Skeletal muscle tissue (tissue), 4 donors: Measurements from ENCODE around the gene ICA1. TPM values are rescaled to one million over a fixed set of nuclear protein-coding genes. Genes with fewer than 3 reads are reported as not detected.
"Not testable (repeated sequence)": the region's sequence is repeated elsewhere in the genome, so short reads cannot be mapped to it uniquely, and the experiment has no call there.

Source experiments
- H3K27ac ChIP-seq: one replicate; pipeline ENCODE4 v1.7.0; 2013; ENCODE audit warnings: mild to moderate bottlenecking, low read depth, low read length, inconsistent platforms
- H3K27me3 ChIP-seq, 3 donors: one replicate each; pipeline ENCODE4 v1.7.0; 2013; ENCODE audit warnings: low read length in 3 of 3; ENCODE audit not compliant: control insufficient read depth in 3 of 3, insufficient read depth in 3 of 3
- H3K36me3 ChIP-seq, 3 donors: one replicate each; pipeline ENCODE4 v1.7.0; 2013; ENCODE audit warnings: low read length in 3 of 3; ENCODE audit not compliant: control insufficient read depth in 3 of 3, insufficient read depth in 3 of 3
- H3K4me1 ChIP-seq, 3 donors: one replicate each; pipeline ENCODE4 v1.7.0; 2013; ENCODE audit warnings: low read length in 3 of 3, mild to moderate bottlenecking in 3 of 3; ENCODE audit not compliant: control insufficient read depth in 3 of 3, insufficient read depth in 3 of 3
- H3K4me3 ChIP-seq, 3 donors: one replicate each; pipeline ENCODE4 v1.7.0; 2013; ENCODE audit warnings: low read length in 3 of 3
- H3K9ac ChIP-seq, 3 donors: one replicate each; pipeline ENCODE4 v1.7.0; 2013; ENCODE audit warnings: low read length in 3 of 3, mild to moderate bottlenecking in 3 of 3, moderate library complexity in 2 of 3, low read depth in 1 of 3
- H3K9me3 ChIP-seq, 3 donors: one replicate each; pipeline ENCODE4 v1.7.0; 2013; ENCODE audit warnings: low read length in 3 of 3; ENCODE audit not compliant: control insufficient read depth in 3 of 3
- total RNA-seq: library from RNA; depleted of rRNA; stranded (reverse); fragments of >200 nt; gene quantifications from one replicate; pipeline ENCODE4 v1.2.3, GENCODE V29; 2014
- donor health status: Osteomylitis.

Gene ICA1
- total RNA-seq, 1 donor from 2014 or later = 8.9 TPM

DNA sequence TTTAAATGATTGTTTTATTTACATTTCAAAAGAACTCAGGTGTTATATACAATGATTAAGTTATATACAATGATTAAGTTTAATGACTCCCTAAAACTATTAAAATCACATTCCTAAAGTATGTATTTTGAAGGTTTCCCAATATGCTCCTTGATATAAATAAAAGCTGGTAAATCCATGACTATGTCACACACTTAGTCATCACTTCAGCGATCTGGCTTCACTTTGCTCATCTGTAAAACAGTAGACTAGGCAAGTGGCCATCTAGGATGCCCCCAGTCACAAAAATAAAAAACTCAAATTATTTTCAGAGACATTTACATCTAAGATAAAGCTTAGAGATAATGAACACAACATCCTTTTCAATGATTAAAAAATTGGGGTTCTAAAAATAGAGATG is 10.8 kb downstream of the ICA1 start:
- H3K27me3 ChIP-seq = no peaks in the 10 kb centered on the region
- H3K9ac ChIP-seq = no peak overlapping the region
- no peak overlapping the region for H3K4me3 ChIP-seq
- no peaks in the 10 kb centered on the region for H3K4me1 ChIP-seq
- no peaks in the 10 kb centered on the region for H3K36me3 ChIP-seq
- no peaks in the 10 kb centered on the region for H3K9me3 ChIP-seq
- H3K27ac ChIP-seq = no peak overlapping the region

DNA sequence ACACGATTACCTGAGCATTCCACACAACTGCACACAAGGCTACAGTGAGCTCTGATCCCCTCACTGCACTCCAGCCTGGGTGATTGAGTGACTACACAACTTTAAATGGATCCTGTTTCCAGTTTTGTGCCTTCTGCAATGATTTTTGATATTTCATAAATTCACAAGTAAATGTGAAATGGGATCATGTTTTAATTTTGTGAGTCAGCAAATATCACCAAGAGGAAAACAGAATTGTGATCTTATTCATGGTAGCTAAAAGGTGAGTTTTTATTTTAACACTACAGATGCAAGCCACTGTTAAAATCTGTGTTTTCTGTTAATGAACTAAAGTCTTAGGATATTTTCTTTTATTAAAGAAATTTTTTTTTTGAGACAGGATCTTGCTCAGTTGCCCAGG is 11.4 kb downstream of the ICA1 start:
- Histone ChIP-seq H3K9ac (no peak overlapping the region), H3K27me3 (no peaks in the 10 kb centered on the region), H3K27ac (no peak overlapping the region), H3K36me3 (no peaks in the 10 kb centered on the region), H3K4me3 (no peak overlapping the region), H3K9me3 (no peaks in the 10 kb centered on the region), H3K4me1 (no peaks in the 10 kb centered on the region)

DNA sequence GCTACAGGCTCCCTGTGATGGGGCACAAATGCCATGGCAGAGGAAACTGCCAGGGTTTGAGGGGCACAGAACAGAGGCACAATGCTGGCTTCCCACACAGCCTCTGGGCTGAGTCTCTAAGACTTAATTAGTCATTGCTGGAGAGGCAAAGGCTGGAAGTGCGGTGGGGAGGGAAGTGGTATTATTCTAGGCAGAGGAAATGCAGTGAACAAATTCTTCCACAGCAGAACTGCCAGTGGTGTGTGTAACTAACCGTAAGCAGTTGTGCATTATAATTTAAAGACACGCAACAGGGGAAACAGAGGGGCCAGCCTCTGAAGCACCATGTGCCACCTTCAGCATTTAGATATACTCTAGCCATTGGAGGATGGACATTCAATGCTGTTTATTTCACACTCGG is 12.8 kb downstream of the ICA1 start:
- no peaks in the 10 kb centered on the region for H3K4me1 ChIP-seq
- H3K36me3 ChIP-seq = no peaks in the 10 kb centered on the region
- no peaks in the 10 kb centered on the region for H3K9me3 ChIP-seq
- H3K4me3 ChIP-seq = no peak overlapping the region
- no peak overlapping the region for H3K27ac ChIP-seq
- H3K9ac ChIP-seq = no peak overlapping the region
- no peaks in the 10 kb centered on the region for H3K27me3 ChIP-seq

DNA sequence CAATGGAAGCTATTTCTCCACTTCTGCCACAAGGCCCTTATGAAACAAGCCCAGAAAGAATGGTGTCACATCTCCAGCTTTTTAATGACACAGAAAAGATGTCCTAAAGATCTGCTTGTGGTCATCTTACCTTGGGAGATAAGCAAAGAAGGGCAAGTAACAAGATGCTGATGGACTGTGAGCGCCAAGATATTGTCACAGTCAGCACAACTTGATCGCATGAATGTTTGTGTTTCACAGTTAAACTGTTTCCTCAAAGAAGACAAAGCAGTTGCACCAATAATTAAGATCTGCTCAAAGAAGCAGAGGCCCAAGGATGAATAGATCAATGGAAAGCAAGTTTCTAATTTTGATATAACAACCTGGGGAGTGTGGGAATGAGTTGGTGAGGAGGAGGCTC is 15.9 kb downstream of the ICA1 start:
- Histone ChIP-seq H3K9ac (no peak overlapping the region), H3K36me3 (no peaks in the 10 kb centered on the region), H3K27ac (no peak overlapping the region), H3K4me3 (no peak overlapping the region), H3K27me3 (no peaks in the 10 kb centered on the region), H3K4me1 (no peaks in the 10 kb centered on the region), H3K9me3 (no peaks in the 10 kb centered on the region)

DNA sequence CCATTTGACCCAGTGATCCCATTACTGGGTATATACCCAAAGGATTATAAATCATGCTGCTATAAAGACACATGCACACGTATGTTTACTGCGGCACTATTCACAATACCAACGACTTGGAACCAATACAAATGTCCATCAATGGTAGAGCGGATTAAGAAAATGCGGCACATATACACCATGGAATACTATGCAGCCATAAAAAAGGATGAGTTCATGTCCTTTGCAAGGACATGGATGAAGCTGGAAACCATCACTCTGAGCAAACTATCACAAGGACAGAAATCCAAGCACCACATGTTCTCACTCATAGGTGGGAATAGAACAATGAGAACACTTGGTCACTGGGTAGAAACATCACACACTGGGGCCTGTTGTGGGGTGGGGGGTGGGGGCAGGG is 16.9 kb downstream of the ICA1 start:
- not testable (repeated sequence) for H3K27ac ChIP-seq, H3K36me3 ChIP-seq, H3K9me3 ChIP-seq, H3K4me3 ChIP-seq, H3K4me1 ChIP-seq, H3K9ac ChIP-seq, H3K27me3 ChIP-seq

DNA sequence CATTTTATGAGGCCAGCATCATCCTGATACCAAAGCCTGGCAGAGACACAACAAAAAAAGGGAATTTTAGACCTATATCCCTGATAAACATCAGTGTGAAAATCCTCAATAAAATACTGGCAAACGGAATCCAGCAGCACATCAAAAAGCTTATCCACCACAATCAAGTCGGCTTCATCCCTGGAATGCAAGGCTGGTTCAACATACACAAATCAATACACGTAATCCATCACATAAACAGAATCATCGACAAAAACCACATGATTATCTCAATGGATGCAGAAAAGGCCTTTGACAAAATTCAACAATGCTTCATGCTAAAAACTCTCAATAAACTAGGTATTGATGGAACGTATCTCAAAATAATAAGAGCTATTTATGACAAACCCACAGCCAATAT is 18.9 kb downstream of the ICA1 start:
- H3K4me1 ChIP-seq, H3K36me3 ChIP-seq, H3K9ac ChIP-seq, H3K27me3 ChIP-seq, H3K4me3 ChIP-seq, H3K27ac ChIP-seq, H3K9me3 ChIP-seq: not testable (repeated sequence)

DNA sequence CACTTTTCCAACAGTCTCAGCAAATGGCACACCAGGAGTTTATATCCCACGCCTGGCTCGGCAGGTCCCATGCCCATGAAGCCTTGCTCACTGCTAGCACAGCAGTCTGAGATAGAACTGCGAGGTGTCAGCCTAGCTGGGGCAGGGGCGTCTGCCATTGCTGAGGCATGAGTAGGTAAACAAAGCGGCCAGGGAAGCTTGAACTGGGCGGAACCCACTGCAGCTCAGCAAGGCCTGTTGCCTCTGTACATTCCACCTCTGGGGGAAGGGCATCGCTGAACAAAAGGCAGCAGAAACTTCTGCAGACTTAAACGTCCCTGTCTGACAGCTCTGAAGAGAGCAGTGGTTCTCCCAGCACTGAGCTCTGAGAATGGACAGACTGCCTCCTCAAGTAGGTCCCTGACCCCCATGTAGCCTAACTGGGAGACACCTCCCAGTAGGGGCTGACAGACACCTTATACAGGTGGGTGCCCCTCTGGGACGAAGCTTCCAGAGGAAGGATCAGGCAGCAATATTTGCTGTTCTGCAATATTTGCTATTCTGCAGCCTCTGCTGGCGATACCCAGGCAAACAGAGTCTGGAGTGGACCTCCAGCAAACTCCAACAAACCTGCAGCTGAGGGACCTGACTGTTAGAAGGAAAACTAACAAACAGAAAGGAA is 22.1 kb downstream of the ICA1 start:
- H3K27ac ChIP-seq, H3K9me3 ChIP-seq, H3K9ac ChIP-seq, H3K36me3 ChIP-seq, H3K4me1 ChIP-seq, H3K4me3 ChIP-seq, H3K27me3 ChIP-seq: not testable (repeated sequence)

DNA sequence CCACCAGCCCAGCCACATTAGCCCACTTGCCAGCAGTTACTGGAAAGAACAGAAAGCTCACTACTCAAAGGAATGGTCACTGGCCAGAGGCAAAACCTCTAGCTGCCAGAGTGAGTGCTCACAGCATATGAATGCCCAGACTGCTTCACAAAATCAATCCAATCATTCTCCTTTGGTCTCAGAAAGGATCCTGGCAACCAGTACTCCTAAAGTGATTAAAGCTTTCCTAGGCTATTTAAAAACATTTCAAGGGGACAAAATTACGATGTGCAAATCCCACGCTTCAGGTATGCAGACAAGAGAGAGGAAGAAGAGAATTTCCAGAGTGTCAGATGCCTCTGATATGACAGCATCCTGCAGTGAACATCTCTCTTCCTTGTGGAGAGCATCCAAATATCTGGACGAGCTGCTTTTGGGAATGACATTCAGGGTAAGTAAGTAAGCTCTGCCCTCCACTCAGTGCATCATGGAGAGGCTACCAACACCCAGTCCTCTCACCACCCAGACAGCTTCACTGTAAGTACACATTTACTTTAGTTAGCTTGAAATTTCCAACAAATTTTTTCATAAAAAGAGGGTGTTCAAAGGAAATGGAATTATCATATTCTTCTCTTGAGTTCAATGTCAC is 25.1 kb downstream of the ICA1 start:
- H3K4me3 ChIP-seq = no peak overlapping the region
- no peak overlapping the region for H3K27ac ChIP-seq
- no peaks in the 10 kb centered on the region for H3K4me1 ChIP-seq
- no peaks in the 10 kb centered on the region for H3K36me3 ChIP-seq
- no peaks in the 10 kb centered on the region for H3K27me3 ChIP-seq
- H3K9me3 ChIP-seq = no peaks in the 10 kb centered on the region
- H3K9ac ChIP-seq = no peak overlapping the region

DNA sequence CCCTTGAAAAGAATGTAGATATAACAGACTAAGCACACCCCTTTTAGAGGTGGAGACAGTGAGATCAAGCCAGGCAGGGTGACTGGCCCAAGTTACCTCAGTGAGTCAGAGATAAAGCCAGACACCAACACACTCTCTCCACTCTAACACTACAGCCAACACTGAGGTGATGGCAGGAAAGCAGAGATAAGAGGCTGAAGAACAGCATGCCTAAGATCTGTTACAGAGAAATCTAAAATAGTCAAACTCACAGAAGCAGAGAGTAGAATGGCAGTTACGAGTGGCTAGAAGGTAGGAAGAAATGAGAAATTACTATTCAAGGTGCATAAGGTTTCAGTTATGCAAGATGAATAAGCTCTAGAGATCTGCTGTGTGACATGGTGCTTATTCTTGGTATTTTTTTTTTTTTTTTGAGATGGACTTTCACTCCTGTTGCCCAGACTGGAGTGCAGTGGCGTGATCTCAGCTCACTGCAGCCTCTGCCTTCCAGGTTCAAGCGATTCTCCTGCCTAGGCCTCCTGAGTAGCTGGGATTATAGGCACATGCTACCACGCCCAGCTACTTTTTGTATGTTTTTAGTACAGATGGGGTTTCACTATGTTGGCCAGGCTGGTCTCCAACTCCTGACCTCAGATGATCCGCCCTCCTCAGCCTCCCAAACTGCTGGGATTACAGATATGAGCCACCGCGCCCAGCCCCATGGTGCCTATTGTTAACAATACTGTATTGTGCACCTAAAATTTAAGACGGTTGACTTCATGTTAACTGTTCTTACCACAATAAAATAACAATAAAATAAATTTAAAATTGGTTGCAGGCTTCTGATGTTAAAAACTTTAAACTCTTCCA is 28.7 kb downstream of the ICA1 start:
- no peaks in the 10 kb centered on the region for H3K27me3 ChIP-seq
- H3K9ac ChIP-seq = no peak overlapping the region
- no peak overlapping the region for H3K4me3 ChIP-seq
- H3K9me3 ChIP-seq = no peaks in the 10 kb centered on the region
- no peak overlapping the region for H3K27ac ChIP-seq
- no peaks in the 10 kb centered on the region for H3K4me1 ChIP-seq
- H3K36me3 ChIP-seq = no peaks in the 10 kb centered on the region

DNA sequence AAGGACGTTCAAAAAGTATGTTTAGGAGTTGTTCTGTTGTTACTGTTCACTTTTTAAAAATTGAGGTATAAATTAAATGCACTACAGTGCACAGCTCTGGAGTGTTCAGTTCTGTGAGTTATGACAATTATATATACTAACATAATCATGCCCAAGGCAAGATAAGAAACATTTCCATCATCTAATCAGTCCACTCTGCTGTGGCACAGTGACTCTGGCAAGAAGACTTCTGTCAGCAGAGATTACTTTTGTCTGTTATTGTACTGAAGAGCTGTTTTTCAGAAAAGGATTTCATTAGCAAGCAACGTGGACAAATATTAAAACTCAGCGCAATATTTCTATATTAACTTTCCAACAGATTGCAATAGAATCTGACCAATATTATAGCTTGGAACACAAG is 32.0 kb downstream of the ICA1 start:
- Histone ChIP-seq H3K4me1 (no peaks in the 10 kb centered on the region), H3K4me3 (no peak overlapping the region), H3K36me3 (no peaks in the 10 kb centered on the region), H3K27ac (no peak overlapping the region), H3K9me3 (no peaks in the 10 kb centered on the region), H3K9ac (no peak overlapping the region), H3K27me3 (no peaks in the 10 kb centered on the region)
